CD4-positive, alpha-beta T cell treated with Interleukin-6 at 100 ng/mL for 8 hours (primary cell): ENCODE data around the gene MEGF11.

Experiments used
- DNase-seq: peaks from one replicate; pipeline ENCODE4 v3.0.0-alpha.2; 2020; ENCODE audit warnings: mixed read lengths, low spot score

The MEGF11 gene

DNA sequence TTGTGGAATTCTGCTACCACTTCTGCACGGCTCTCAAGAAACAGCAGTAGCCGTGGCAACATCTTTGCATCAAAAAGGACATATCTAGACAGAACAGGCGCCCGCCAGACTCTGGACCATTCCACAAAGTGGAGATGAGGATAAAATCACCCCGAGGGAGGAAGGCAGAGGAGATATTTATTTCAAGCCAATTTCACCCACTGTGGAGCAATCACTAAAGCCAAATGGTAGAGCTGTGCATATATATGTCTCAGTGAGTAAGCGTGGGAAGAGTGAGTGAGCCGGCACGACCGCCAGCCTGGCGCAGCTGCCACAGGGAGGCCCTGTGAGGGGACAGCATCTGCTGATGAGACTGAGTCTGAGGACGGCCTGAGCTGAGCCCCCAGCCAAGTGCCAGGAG is 111.3 kb downstream of the MEGF11 start:
- no peak for DNase-seq

- DNase-seq, result no peak
Measured at GRCh38 chr15:66139591-66140207, 113.9 kb downstream of the MEGF11 start.

- DNase-seq, result no peak
Measured at GRCh38 chr15:66138892-66139590, 114.5 kb downstream of the MEGF11 start.

DNA sequence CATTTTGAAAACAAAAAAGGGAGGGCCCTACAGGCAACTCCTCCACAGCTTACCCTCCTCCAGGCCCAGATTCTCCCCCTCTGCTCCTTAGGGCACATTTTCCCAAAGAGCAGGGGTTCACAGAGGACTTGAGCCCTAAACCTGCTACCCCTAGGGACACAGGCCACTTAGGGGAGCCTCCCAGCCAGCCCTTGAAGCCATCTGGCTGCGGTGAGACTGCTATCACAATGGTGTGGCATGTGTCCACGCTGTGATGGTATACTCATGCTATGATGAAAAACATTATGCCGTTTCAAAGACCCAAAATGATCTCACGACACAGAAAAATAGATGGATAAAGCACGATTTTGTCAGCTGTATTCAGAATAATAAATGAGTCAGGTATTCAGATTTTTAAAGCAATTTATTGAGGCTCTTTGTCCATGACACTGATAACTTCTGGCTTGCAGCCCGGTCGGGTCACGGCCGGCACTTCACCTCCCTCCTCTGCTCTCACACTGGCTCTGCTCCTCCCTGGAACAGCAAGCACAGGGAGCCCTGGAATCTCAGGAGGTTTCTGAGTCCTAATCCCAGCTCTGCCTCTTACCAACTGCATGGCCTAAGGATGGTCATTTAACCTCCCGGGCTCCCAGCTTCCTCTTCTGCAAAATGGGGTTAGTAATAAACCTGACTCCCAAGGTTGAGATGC is 115.3 kb downstream of the MEGF11 start:
- no peak for DNase-seq

- DNase-seq, result no peak
Measured at GRCh38 chr15:66136948-66137347, 116.6 kb downstream of the MEGF11 start.

GRCh38 chr15:66135664-66136063 is 117.9 kb downstream of the MEGF11 start:
- DNase-seq, result no peak

- no peak for DNase-seq
Measured at GRCh38 chr15:66134284-66134683, 119.3 kb downstream of the MEGF11 start.

GRCh38 chr15:66133247-66133885 is 120.2 kb downstream of the MEGF11 start:
- DNase-seq, result no peak

GRCh38 chr15:66132251-66132816 is 121.2 kb downstream of the MEGF11 start:
- no peak for DNase-seq

DNA sequence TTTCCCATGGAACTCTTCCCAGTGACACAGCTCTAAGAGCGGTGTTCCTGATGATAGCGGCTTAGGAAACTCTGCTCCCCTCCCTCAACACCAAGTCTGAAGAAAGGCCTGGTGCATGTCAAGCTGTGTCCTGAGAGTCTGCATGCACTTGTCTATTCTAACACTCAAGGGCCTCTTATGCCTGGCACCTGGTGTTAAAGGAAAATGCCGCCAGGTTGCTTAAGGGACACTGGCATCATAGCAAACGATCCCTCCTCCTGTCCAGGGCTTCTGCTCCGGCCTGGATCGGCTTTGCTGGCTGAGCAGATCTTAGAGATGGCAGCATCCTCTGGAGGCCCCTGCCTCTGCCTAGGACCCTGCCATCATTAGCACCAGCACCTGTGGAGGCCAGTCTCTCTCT is 121.7 kb downstream of the MEGF11 start:
- no peak for DNase-seq

- DNase-seq, result no peak
Measured at GRCh38 chr15:66131200-66131599, 122.3 kb downstream of the MEGF11 start.

GRCh38 chr15:66130496-66131034 is 123.0 kb downstream of the MEGF11 start:
- DNase-seq, result no peak

DNA sequence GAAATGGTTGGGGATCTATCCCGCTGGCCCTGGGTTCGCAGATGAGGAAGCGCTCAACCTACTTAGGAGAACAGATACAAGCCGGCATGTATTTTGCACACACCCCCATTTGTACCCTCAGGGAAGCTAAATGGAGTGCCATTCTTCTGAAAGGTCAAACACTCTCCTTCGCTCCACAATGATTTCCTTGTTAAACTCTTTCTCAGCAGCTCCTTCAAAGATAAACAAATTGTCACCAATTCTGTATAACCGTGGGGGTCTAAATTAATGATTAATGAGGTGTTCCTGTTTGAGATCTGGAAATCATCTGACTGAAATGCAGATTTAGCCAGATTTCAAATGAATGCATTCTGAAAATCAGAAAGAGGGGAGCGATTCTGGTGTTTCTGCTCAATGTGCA is 124.0 kb downstream of the MEGF11 start:
- no peak for DNase-seq

DNA sequence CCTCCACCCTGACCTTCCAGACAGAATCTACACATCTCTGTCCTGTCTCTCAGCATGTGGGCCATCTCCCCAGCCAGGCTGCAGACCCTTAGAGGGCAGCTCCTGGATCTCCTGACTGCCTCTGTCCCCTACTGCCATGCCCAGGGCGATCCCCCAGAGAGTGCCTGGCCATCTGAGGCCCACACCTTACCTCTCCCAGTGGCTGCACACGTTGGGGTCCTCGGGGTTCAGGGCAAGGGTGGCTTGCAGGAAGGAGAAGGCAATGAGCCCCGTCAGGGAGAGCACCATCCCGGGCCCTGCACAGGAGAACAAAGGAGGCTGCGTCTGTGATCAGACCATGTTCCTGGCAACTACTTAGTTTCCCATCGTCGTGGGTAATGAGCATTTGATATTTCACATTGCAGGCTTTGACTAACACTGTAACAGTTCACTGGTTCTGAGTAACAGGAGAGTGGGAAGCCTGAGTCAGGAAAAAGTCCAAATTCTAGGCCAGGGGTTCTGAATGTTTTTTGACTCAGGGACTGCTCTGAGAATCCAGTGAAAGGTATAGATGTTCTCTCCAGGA is 125.4 kb downstream of the MEGF11 start:
- DNase-seq, result no peak

DNA sequence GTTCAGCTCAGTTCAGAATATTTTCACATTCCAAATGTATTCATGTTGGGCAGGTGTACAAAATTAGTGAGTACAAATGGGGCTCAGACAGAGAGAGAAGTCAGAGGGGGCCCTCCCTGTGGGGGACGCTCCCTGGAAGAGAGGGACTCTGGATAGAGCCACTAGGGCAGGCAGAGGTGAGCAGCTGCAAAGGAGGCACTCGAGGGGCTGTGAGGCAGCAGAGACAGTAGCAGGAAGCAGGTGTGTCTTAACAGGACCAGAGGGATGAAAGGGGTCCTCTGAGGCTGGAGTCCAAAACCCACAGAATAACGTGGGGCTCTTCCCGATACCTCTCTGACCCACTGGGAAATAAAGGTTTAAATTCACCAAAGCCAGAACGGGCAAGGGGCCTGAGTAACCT is 127.1 kb downstream of the MEGF11 start:
- no peak for DNase-seq

DNA sequence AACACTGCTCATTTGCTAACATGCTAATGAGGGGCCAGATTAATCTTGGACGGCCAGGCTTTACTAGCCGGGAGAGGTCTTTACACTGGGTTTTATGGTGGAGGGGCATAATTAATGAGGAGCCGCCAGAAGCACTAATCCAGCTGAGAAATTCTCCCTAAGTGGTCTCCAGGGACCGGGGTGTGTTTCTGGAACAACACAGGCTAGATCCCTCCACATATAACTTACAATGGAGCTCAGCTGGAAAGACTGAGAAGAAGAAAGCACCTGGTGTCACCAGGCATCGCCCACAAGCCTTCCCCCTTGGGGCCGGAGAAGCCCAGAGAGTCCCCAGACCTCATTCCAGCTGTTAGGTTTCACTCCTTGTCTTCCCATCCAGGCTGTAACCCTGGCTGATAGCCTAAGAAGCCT is 127.5 kb downstream of the MEGF11 start:
- no peak for DNase-seq

- no peak for DNase-seq
Measured at GRCh38 chr15:66124651-66125050, 128.9 kb downstream of the MEGF11 start.

DNA sequence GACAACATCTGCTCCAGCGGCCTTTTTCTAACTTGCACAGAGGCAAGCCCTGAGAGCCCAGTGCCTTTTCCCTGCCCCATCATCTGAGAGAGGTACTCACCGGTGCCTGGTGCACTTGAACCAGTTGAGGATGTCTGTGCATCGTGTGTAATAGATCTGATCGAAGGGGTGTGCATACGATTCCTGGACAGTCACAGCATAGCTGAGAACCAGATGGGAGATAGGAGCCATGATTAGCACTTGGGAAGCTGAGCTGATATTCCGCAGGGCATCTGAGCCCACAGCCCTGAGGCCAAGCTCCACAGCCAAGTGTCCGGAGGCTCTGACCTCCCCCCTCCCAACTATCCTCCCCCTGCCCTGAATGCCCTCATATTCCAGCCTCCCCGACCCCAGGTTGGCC is 129.8 kb downstream of the MEGF11 start:
- DNase-seq, result no peak

GRCh38 chr15:66120422-66120821 is 133.1 kb downstream of the MEGF11 start:
- DNase-seq, result no peak

DNA sequence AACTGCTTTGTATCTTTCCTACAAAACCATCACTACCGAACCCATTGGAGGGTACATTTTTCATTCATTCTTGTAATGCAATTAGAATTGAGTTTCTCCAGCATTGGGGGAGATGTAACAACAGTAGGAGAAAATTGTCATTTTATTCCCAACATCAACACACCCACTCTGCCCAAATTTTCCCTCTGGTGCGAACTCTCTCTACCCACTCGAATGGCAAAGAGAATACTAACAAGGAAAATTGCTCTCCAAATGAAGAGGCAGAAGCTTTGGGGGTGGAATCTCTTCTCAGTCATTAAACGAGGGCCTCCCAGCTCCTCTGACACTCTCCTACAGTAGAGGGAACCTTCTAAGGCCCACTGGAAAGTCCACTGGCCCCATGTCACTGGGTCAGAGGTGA is 135.7 kb downstream of the MEGF11 start:
- no peak for DNase-seq

DNA sequence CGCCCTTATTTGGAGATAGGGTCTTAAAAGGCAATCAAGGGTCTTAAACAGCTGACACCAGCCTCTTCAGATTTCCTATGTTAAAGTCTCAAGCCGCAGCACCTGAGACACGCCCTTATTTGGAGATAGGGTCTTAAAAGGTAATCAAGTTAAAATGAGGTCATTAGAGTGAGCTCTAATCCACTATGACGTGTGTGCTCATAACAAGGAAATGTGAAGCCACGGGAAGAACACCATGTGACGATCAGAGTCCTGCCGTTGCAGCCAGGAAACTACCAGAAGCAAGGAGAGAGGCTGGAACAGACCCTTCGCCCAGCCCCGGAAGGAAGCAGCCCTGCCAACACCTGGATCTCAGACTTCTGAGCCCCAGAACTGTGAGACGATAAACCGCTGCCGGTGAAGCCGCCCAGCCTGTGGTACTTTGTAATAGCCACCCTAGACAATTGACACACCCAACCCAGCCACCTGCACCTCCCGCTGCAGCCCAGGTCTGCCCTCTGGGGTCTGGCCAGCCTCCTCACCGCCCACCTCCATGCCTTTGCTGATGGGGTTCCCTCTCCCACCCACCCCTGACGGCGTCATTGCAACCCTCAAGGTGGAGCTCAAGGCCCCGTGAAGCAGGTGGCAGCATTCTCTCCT is 137.9 kb downstream of the MEGF11 start:
- peak; percentile 10 for DNase-seq
